Glomerular visceral epithelial cell (primary cell): ENCODE results near the gene TENM3.
A peak's percentile ranks its signal among the peaks of the same experiment; 100 is the strongest.
"Not testable (repeated sequence)": the region's sequence is repeated elsewhere in the genome, so short reads cannot be mapped to it uniquely, and the experiment has no call there.

Source experiments
- DNase-seq: peaks from one replicate; pipeline ENCODE4 v3.0.0-alpha.2; 2016; ENCODE audit errors: extremely low spot score

TENM3 gene

GRCh38 chr4:182243204-182243603, at the start of gene TENM3:
TSS of gene TENM3 (plus strand) at chr4:182243402. CDS start at chr4:182324021, 80,619 bp downstream.
- not testable (repeated sequence) for DNase-seq

- no peak for DNase-seq
These were observed 48.9 kb upstream of the TENM3 start for GRCh38 chr4:182194091-182194824.

- DNase-seq = no peak
These were observed 45.6 kb upstream of the TENM3 start for GRCh38 chr4:182197611-182198010.

- DNase-seq = no peak
These were observed 41.3 kb upstream of the TENM3 start for GRCh38 chr4:182201871-182202270.

- DNase-seq = no peak
These were observed 40.6 kb upstream of the TENM3 start for GRCh38 chr4:182202650-182203049.

- DNase-seq = no peak
These were observed 39.3 kb upstream of the TENM3 start for GRCh38 chr4:182203872-182204411.

GRCh38 chr4:182205306-182205705, 37.9 kb upstream of the TENM3 start:
- no peak for DNase-seq

- no peak for DNase-seq
These were observed 36.9 kb upstream of the TENM3 start for GRCh38 chr4:182206266-182206665.

- no peak for DNase-seq
These were observed 36.3 kb upstream of the TENM3 start for GRCh38 chr4:182206916-182207315.

- peak; percentile 71 for DNase-seq
These were observed 35.3 kb upstream of the TENM3 start for GRCh38 chr4:182207830-182208396.

- no peak for DNase-seq
These were observed 34.6 kb upstream of the TENM3 start for GRCh38 chr4:182208526-182209050.

GRCh38 chr4:182212211-182212761, 30.9 kb upstream of the TENM3 start:
- DNase-seq = no peak

GRCh38 chr4:182213004-182213403, 30.2 kb upstream of the TENM3 start:
- no peak for DNase-seq

- no peak for DNase-seq
These were observed 28.1 kb upstream of the TENM3 start for GRCh38 chr4:182215148-182215547.

- DNase-seq = peak; percentile 44
These were observed 27.2 kb upstream of the TENM3 start for GRCh38 chr4:182216005-182216404.

GRCh38 chr4:182219411-182220056, 23.7 kb upstream of the TENM3 start:
- DNase-seq = peak; percentile 49

GRCh38 chr4:182221987-182222386, 21.2 kb upstream of the TENM3 start:
- no peak for DNase-seq

- DNase-seq = no peak
These were observed 20.4 kb upstream of the TENM3 start for GRCh38 chr4:182222766-182223165.

- no peak for DNase-seq
These were observed 19.5 kb upstream of the TENM3 start for GRCh38 chr4:182223708-182224107.

- DNase-seq = no peak
These were observed 18.9 kb upstream of the TENM3 start for GRCh38 chr4:182224192-182224850.

GRCh38 chr4:182225257-182225852, 17.8 kb upstream of the TENM3 start:
- DNase-seq = no peak
